SIG-M5 (cell line): ENCODE results near the gene TEX48.

ENCODE experiments used
- DNase-seq: peaks from one replicate; lab custom pipeline; 2025; lab: John Stamatoyannopoulos, UW

The TEX48 gene

DNA sequence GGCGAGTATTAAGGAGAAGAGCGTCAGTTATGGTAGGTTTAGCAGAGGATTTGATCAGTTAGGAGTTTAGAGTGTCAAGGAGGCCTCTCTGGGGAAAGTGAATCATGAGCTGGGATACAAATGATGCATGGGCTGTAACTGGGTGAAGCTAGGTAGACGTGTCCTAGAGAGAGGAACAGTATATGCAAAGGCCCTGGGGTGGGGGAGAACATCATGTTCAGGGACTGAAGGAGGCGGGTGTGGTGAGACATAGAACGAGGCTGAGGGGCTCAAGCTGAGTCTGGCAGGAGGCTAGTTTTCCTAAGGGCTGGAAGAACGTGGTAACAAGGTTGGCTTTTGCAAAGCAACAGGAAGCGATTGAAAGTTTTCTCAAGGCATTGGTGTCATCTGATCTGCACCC lies 60.4 kb downstream of the TEX48 start:
- no peak for DNase-seq

DNA sequence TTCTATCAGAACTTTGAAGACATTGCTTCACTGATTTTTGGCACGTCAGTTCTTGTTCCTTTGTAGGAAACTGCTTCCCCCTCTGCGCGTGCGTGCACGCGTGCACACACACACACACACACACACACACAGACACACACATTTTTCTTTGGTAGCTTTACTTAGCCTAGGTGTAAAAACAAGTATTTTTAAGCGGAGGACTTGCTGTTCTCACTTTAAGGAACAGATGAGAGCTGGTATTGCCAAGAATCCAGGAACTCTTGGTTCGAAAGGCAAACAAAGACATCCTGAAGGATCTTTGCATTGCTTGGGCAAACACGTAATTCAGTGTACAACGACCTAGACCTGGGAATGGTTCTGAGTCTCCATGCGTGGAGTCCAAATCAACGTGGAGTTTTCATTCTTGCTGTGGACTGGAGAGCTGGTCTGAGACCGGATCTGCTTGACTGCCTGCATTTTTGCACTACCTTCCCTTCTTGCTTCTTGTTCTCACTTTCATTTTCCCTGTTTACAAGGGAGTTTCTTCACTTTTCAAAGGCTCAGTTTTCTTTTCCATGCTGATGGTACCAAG lies 62.7 kb downstream of the TEX48 start:
- no peak for DNase-seq

DNA sequence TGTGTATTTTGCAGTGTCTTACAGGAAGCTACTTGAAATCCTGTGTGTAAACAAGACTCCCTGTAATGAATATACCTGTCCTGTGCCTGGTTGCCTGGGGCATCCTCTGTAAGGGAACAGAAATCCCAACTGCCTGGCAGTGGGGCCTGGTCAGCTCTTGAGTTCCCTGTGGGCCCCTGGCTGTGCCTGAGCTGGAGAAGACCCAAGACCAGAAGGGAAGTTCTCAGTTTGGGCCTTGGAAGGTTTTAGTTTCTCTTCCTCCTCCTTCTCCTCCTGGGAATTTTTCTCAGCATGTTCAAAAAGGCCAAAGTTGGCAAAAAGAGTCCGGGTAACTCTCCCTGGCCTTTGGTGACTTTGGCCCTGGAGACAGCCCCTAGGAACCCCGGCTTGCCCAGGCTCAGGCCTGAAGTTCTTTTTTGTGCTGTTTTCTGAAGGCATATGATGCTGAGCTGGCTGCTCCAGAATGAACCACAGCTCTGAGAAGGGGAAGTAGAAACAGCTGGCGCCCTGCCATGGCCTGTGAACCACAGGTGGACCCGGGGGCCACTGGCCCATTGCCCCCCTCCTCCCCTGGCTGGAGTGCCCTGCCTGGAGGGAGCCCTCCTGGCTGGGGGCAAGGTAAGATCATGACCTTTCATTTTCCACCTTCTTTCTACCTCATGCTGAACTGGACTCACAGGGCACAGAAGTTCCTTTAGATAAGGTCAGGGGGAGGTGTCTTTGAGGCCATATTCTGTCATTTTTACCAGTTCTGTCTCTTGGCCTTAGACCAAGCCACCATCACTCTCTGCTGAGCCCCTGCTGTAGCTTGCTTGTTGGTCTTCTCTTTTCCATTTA lies 65.1 kb downstream of the TEX48 start:
- DNase-seq = no peak
